ENCODE results near the gene PRRG4. TPM values are rescaled to one million over a fixed set of nuclear protein-coding genes. Genes with fewer than 3 reads are reported as not detected.
"Not testable (repeated sequence)": the region's sequence is repeated elsewhere in the genome, so short reads cannot be mapped to it uniquely, and the experiment has no call there.

The PRRG4 gene
- total RNA-seq, 1 donor from 2014 or later: 0.56 TPM

DNA sequence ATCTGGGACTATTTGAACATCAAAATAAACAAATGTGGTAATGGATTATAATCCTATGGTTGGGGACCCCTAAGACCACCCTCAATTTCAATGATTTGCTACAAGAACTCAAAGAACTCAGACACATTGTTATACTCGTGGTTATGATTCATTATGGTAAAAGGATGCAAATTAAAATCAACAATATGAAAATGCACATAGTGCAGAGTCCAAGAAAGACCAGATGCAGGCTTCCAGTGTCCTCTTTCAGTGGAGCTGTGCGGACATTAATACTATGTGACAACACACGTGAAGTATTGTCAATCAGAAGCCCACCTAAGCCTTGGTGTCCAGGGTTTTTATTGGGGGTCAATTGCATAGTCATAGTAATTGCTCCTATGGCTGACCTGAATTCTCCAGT is 53.7 kb downstream of the PRRG4 start:
- Mint-ChIP-seq H3K4me1 (no peaks in the 10 kb centered on the region), H3K4me3 (no peak overlapping the region), H3K36me3 (ENCODE audit: low read depth) (no peaks in the 10 kb centered on the region), H3K27ac (no peak overlapping the region), H3K27me3 (peaks cover 14% of the 10 kb centered on the region), H3K9me3 (no peaks in the 10 kb centered on the region)
- intact Hi-C loops (cut with micrococcal nuclease): no loop called here
- DNase-seq: no peak

DNA sequence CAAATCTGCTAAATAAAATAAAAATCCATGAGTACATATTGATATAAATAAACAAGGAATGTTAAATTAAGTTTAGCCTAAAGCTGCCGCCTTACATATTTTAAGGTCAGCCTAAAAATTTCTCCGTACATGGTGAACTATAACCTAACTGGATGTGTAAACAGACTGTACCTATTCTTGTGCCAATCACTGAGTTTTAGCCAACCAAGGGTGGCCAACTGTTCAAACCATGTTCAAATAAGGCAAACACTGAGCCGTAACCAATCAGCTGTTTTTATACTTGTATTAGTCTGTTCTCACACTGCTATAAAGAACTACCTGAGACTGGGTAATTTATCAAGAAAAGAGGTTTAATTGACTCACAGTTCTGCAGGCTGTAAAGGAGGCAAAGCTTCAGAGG is 54.3 kb downstream of the PRRG4 start:
- Mint-ChIP-seq H3K4me1 (no peaks in the 10 kb centered on the region), H3K27me3 (peaks cover 14% of the 10 kb centered on the region), H3K36me3 (ENCODE audit: low read depth) (no peaks in the 10 kb centered on the region), H3K27ac (no peak overlapping the region), H3K4me3 (no peak overlapping the region), H3K9me3 (no peaks in the 10 kb centered on the region)
- intact Hi-C loops (cut with micrococcal nuclease): no loop called here
- no peak for DNase-seq

DNA sequence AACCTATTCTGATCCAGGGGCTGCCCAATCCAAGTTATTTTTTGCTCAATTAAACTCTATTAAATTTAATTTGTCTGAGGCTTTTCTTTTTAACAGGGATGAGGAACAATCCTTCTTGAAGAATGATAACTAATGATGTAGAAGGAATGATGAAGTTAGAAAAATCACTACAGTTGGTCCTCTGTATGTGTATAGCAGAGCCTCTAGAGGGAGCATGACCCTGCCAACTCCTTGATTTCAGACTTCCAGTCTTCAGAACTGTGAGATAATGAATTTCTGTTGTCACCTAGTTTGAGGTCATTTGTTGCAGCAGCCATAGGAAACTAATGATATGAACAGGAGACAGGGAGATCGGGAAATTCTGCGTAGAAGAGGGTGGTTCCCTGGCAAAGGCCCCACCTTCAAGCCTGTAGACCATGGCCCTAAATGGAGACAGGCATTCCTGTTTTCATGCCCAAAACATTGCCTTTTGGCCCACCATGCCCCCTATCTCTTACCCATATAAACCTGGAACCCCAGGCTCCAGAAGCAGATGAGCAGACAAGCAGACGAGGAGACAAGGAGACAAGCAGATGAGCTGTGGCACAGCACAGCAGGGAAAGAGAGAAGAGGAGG is 55.1 kb downstream of the PRRG4 start:
- H3K27me3 Mint-ChIP-seq: peaks cover 18% of the 10 kb centered on the region
- no peak for DNase-seq
- intact Hi-C loops (cut with micrococcal nuclease): no loop called here
- H3K4me3 Mint-ChIP-seq: no peak overlapping the region
- H3K36me3 Mint-ChIP-seq (ENCODE audit: low read depth): no peaks in the 10 kb centered on the region
- no peaks in the 10 kb centered on the region for H3K9me3 Mint-ChIP-seq
- no peaks in the 10 kb centered on the region for H3K4me1 Mint-ChIP-seq
- no peak overlapping the region for H3K27ac Mint-ChIP-seq

DNA sequence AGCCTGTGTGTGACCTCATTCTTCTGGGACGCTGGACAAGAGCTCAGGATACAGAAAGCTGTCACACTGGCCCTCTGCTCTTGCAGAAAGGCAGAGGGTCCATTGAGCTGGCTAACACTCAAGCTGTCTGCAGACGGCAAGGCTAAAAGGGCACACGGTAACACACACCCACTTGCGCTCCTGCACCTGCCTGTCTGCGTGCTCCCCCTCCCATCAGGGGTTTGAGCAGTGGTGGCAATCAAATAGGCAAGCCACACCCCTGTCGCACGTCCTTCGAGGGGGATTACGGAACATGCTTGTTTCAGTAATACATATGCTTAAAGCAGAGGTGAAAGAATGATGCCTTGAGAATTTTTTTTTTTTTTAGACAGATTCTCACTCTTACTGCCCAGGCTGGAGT is 55.8 kb downstream of the PRRG4 start:
- intact Hi-C loops (cut with micrococcal nuclease): no loop called here
- no peaks in the 10 kb centered on the region for H3K9me3 Mint-ChIP-seq
- no peak for DNase-seq

DNA sequence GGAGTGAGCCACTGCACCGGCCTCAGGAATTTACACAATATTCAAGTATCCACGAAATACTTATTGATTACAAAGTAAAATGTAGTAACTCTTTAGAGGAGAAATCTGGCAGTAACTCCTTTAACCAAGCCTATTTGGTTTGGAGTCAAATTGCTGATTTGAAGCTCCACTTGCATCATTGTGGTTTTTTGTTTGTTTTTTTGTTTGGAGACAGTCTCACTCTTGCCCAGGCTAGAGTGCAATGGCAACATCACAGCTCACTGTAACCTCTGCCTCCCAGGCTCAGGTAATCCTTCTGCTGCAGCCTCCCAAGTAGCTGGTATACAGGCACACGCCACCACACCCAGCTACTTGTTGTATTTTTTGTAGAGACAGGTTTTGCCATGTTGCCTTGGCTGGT is 56.5 kb downstream of the PRRG4 start:
- no peaks in the 10 kb centered on the region for H3K4me1 Mint-ChIP-seq
- H3K27ac Mint-ChIP-seq: no peak overlapping the region
- intact Hi-C loops (cut with micrococcal nuclease): no loop called here
- H3K36me3 Mint-ChIP-seq (ENCODE audit: low read depth): no peaks in the 10 kb centered on the region
- no peak for DNase-seq
- H3K4me3 Mint-ChIP-seq: no peak overlapping the region
- no peaks in the 10 kb centered on the region for H3K9me3 Mint-ChIP-seq
- peaks cover 19% of the 10 kb centered on the region for H3K27me3 Mint-ChIP-seq

More for the DNA sequence above, 55.8 kb downstream of the PRRG4 start:
- no peak overlapping the region for H3K4me3 Mint-ChIP-seq
- H3K27ac Mint-ChIP-seq: no peak overlapping the region
- H3K4me1 Mint-ChIP-seq: no peaks in the 10 kb centered on the region
- no peaks in the 10 kb centered on the region for H3K36me3 Mint-ChIP-seq (ENCODE audit: low read depth)
- peaks cover 23% of the 10 kb centered on the region for H3K27me3 Mint-ChIP-seq

DNA sequence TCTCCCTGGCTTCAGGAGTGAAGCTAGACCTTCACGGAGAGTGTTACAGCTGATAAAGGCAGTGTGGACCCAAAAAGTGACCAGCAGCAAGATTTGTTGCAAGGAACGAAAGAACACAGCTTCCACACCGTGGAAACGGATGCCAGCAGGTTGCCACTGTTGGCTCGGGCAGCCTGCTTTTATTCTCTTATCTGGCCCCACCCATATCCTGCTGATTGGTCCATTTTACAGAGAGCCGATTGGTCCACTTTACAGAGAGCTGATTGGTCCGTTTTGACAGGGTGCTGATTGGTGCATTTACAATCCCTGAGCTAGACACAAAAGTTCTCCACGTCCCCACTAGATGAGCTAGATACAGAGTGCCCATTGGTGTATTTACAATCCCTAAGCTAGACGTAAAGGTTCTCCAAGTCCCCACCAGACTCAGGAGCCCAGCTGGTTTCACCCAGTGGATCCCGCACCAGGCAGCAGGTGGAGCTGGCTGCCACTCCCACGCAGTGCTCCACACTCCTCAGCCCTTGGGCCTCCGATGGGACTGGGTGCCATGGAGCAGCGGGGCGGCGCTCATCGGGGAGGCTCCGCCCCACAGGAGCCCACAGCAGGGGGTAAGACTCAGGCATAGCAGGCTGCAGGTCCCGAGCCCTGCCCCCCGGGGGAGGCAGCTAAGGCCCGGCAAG is 58.1 kb downstream of the PRRG4 start:
- H3K4me3 Mint-ChIP-seq; H3K36me3 Mint-ChIP-seq (ENCODE audit: low read depth); intact Hi-C loops (cut with micrococcal nuclease); DNase-seq; H3K27ac Mint-ChIP-seq; H3K9me3 Mint-ChIP-seq: not testable (repeated sequence)
- peaks cover 10% of the 10 kb centered on the region for H3K4me1 Mint-ChIP-seq
- peaks cover 14% of the 10 kb centered on the region for H3K27me3 Mint-ChIP-seq

DNA sequence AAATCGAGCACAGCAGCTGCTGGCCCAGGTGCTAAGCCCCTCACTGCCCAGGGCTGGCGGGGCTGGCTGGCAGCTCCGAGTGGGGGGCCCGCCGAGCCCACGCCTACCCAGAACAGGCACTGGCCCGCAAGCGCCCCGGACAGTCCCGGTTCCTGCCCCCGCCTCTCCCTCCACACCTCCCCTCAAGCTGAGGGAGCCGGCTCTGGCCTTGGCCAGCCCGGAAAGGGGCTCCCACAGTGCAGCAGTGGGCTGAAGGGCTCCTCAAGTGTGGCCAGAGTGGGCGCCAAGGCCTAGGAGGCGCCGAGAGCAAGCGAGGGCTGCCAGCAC is 58.6 kb downstream of the PRRG4 start:
- H3K27ac Mint-ChIP-seq; H3K9me3 Mint-ChIP-seq; DNase-seq; H3K36me3 Mint-ChIP-seq (ENCODE audit: low read depth); intact Hi-C loops (cut with micrococcal nuclease); H3K4me3 Mint-ChIP-seq: not testable (repeated sequence)
- peaks cover 14% of the 10 kb centered on the region for H3K27me3 Mint-ChIP-seq
- H3K4me1 Mint-ChIP-seq: peaks cover 10% of the 10 kb centered on the region

DNA sequence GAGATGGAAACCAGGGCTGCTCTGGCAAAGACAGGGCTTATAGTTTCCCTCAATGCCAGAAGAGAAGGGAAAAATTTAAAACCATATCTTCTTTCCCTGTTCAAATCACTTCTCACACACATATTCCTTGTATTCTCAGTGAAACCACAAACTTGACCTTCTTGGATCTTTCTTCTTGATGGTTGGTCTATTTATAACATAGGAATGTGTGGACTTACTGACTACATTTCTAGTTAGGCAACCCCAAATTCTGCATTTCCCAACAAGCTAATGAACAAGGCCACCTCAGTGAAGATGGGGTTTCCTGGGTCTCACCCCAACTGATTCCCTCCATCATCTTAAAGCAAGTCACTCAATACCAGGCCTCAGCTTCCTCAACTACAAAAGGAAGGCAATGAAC is 59.1 kb downstream of the PRRG4 start:
- H3K36me3 Mint-ChIP-seq (ENCODE audit: low read depth): peaks cover 6% of the 10 kb centered on the region
- H3K27me3 Mint-ChIP-seq: peaks cover 14% of the 10 kb centered on the region
- H3K4me1 Mint-ChIP-seq: peaks cover 10% of the 10 kb centered on the region
- intact Hi-C loops (cut with micrococcal nuclease): no loop called here
- H3K4me3 Mint-ChIP-seq: no peak overlapping the region
- H3K27ac Mint-ChIP-seq: no peak overlapping the region
- no peak for DNase-seq
- no peaks in the 10 kb centered on the region for H3K9me3 Mint-ChIP-seq

DNA sequence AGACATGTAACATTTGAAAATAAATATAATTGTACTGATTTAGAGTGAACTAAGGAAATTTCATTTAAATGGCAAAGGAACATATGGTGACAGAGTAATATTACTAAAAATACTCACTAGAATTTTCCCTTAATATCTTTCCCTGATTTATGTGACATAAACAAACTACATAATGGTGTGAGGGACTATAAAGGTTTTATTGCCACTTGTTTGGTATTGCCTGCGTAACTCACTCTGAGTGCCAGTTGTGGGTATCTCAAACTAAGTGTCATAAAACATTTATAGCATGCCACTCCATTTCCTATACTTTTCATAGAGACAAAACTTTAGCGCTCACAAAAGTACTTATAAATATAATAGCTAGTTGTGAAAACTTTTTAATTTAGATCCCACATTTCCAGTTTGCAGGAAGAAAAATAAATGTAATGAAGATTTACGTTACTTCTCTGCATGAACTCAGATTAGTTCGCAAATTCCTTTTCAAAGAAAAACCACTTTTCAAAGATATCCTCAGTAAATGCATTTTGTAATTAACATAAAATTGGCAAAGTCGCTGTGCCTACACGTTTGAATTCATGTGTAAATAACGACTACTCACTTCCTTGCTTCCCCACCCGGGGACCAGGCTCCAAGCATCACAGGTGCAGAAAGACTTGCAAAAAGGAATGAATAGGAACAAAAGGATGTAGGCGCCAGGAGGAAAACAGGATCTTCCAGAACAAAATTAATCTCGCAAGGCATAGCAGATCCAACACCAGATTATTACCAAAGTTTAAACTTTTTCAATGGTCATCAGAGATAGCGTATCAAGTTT is 61.3 kb downstream of the PRRG4 start:
- Mint-ChIP-seq H3K36me3 (ENCODE audit: low read depth) (peaks cover 7% of the 10 kb centered on the region), H3K27ac (no peak overlapping the region), H3K27me3 (peaks cover 10% of the 10 kb centered on the region), H3K9me3 (no peaks in the 10 kb centered on the region), H3K4me3 (peak overlapping the region; percentile 88), H3K4me1 (peaks cover 19% of the 10 kb centered on the region)
- DNase-seq: no peak
- intact Hi-C loops (cut with micrococcal nuclease): loop anchor here (5.0 to 10.0 kb wide), 6 partner anchors 71 to 1344 kb away; partner anchors contain the start of genes CD59, EIF3M and HIPK3

DNA sequence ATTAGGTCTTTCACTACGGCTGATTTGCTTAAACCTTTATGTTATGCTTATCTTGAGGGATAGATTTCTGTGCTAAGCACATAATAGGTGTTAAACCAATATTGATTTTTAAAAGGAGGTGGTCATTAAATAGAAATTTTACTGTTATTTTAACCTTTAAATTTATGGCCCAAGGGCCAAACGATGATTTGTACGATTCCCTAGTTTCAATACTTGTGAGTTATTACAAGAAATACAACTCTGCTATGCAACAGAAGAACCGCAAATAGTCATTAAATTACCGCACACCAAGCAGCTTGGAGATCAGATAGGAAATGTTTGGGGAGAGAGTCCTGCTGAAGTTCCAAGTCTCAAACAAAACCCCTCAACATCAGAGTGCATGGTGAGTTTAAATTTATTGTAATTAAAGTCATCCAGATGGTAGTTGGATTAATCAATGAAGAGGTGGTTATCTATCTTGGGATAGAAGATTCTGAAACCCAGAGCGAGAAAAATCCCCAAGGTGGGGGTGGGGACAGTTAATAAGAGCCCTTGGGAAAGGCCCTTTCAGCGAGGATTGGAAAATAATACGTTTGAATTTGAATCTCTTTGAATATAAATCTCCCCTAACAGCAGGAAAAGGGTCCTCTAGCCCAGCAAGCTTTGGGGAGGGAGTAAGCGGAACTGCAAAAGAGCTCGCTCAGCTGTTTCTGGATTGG is 62.1 kb downstream of the PRRG4 start:
- peaks cover 19% of the 10 kb centered on the region for H3K4me1 Mint-ChIP-seq
- peak overlapping the region; percentile 89 for H3K27ac Mint-ChIP-seq
- peak overlapping the region; percentile 88 for H3K4me3 Mint-ChIP-seq
- no peaks in the 10 kb centered on the region for H3K9me3 Mint-ChIP-seq
- no peak for DNase-seq
- peaks cover 10% of the 10 kb centered on the region for H3K27me3 Mint-ChIP-seq
- peaks cover 7% of the 10 kb centered on the region for H3K36me3 Mint-ChIP-seq (ENCODE audit: low read depth)
- intact Hi-C loops (cut with micrococcal nuclease): loop anchor here (1.0 to 10.0 kb wide), 9 partner anchors 70 to 1343 kb away; partner anchors contain the start of genes CD59, CSTF3, EIF3M and HIPK3

DNA sequence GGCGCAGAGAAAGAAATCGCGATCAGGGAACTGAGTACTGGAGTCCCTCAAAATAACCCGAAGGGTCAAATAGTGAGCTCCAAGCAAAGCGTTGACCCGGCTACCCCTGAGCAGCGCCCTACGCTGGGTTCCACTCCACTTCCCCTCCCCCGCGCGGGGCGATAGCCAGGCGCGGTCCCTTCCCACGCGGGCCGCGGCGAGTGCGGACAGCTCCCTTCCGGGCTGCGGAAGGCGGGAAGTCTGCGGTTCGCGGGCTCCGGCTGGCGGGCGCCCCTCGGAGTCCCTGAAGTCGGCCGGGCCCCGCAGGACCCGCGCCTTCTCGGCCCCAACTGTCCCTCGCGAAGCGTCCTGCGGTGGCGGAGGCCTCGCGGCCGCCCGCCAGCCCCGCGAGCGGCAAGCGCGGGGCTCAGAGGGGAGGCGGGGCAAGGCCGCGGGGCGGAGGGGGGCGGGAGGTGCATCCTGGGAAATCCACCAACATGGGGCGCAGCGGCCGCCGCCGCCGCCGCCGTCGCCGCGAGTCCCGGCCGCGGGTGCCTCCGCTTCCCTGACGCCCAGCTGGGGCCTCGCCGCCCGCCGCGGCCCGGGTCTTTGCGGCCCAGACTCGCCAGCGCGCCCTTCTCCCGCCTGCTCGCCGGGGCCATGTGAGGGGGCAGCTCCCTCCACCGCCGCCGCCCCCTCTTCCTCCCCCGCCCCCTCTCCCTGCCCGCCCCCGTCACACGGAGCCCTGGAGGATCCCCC is 62.8 kb downstream of the PRRG4 start, which contains the start of gene QSER1:
QSER1 (plus strand) TSS at position 457 of the 738 bp plus-strand sequence. CDS start 315 bp downstream, outside the sequence.
- intact Hi-C loops (cut with micrococcal nuclease): loop anchor here (1.0 to 10.0 kb wide), 10 partner anchors 63 to 1342 kb away; partner anchors contain the start of genes CD59, CSTF3, EIF3M and HIPK3
- Mint-ChIP-seq H3K27ac (peak within 1 kb of the TSS; percentile 98), H3K4me3 (peak within 1 kb of the TSS; percentile 98), H3K36me3 (ENCODE audit: low read depth) (peaks cover 9% of the 10 kb centered on the region), H3K9me3 (no peaks in the 10 kb centered on the region), H3K27me3 (peaks cover 10% of the 10 kb centered on the region), H3K4me1 (peaks cover 22% of the 10 kb centered on the region)
- DNase-seq: peak; percentile 89

DNA sequence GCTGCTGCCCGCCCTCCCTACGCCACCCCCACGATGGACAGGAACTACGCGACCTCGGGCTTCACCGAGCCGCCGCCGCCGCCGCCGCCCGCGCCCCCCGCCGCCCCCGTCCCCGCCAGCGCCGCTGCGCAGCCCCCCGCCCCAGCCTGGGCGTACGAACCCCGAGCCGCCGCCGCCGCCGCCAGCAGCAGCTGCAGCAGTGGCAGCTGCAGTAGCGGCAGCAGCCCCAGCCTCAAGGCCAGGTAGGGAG is 63.3 kb downstream of the PRRG4 start:
- Mint-ChIP-seq H3K36me3 (ENCODE audit: low read depth) (peaks cover 10% of the 10 kb centered on the region), H3K27me3 (peaks cover 10% of the 10 kb centered on the region), H3K9me3 (no peaks in the 10 kb centered on the region), H3K4me1 (peaks cover 27% of the 10 kb centered on the region), H3K27ac (no peak overlapping the region), H3K4me3 (peak overlapping the region; percentile 98)
- no peak for DNase-seq
- intact Hi-C loops (cut with micrococcal nuclease): loop anchor here (1.0 to 10.0 kb wide), 8 partner anchors 64 to 1342 kb away; partner anchors contain the start of genes CD59, CSTF3, EIF3M and HIPK3

All from activated CD4-positive, alpha-beta T cell treated with anti-CD3 and anti-CD28 coated beads, Interleukin-2, amount 10 ng/mL, durations not matched to agents 24 days and 14 days (primary cell).